ENCODE results near the gene NOTCH3. TPM values are rescaled to one million over a fixed set of nuclear protein-coding genes. Genes with fewer than 3 reads are reported as not detected.

NOTCH3 gene
- total RNA-seq, 2 donors from 2014 or later = 140 to 171 TPM

- 84 to 89% methylated on average over 3 to 7 of the region's 7 CpGs for WGBS, 2 experiments (ENCODE audit: insufficient coverage in 1 of 2, insufficient read length in 1 of 2)
- DNase-seq = no peak
- H3K27me3 Mint-ChIP-seq (ENCODE audit: insufficient read depth) = peaks cover 6% of the 10 kb centered on the region
- H3K36me3 ChIP-seq (ENCODE audit: control insufficient read depth, insufficient read depth, low read length) = no peaks in the 10 kb centered on the region
- H3K4me3 Mint-ChIP-seq = no peak overlapping the region
- H3K27ac Mint-ChIP-seq = no peak overlapping the region
- no peaks in the 10 kb centered on the region for H3K27me3 ChIP-seq (ENCODE audit: control insufficient read depth, insufficient read depth, low read length, poor library complexity, severe bottlenecking)
- no peak overlapping the region for H3K4me3 ChIP-seq (ENCODE audit: low read length)
- H3K9ac ChIP-seq (ENCODE audit: extremely low read depth, low read length, poor library complexity, severe bottlenecking) = no peak overlapping the region
- H3K9me3 ChIP-seq (ENCODE audit: control insufficient read depth, low read length) = no peaks in the 10 kb centered on the region
- peaks cover 8% of the 10 kb centered on the region for H3K4me1 Mint-ChIP-seq
- H3K9me3 Mint-ChIP-seq = no peaks in the 10 kb centered on the region
- H3K27ac ChIP-seq (ENCODE audit: low read depth, low read length) = no peak overlapping the region
- TF ChIP-seq, protein P1, sequence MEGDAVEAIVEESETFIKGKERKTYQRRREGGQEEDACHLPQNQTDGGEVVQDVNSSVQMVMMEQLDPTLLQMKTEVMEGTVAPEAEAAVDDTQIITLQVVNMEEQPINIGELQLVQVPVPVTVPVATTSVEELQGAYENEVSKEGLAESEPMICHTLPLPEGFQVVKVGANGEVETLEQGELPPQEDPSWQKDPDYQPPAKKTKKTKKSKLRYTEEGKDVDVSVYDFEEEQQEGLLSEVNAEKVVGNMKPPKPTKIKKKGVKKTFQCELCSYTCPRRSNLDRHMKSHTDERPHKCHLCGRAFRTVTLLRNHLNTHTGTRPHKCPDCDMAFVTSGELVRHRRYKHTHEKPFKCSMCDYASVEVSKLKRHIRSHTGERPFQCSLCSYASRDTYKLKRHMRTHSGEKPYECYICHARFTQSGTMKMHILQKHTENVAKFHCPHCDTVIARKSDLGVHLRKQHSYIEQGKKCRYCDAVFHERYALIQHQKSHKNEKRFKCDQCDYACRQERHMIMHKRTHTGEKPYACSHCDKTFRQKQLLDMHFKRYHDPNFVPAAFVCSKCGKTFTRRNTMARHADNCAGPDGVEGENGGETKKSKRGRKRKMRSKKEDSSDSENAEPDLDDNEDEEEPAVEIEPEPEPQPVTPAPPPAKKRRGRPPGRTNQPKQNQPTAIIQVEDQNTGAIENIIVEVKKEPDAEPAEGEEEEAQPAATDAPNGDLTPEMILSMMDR (conservative IDR thresholded peaks at IDR 0.05) = no peak
- H3K36me3 Mint-ChIP-seq (ENCODE audit: low read depth) = no peaks in the 10 kb centered on the region
- no peaks in the 10 kb centered on the region for H3K4me1 ChIP-seq (ENCODE audit: control insufficient read depth, insufficient read depth, low read length)
Observed at GRCh38 chr19:15216363-15216762, 15.6 kb upstream of the NOTCH3 start.

DNA sequence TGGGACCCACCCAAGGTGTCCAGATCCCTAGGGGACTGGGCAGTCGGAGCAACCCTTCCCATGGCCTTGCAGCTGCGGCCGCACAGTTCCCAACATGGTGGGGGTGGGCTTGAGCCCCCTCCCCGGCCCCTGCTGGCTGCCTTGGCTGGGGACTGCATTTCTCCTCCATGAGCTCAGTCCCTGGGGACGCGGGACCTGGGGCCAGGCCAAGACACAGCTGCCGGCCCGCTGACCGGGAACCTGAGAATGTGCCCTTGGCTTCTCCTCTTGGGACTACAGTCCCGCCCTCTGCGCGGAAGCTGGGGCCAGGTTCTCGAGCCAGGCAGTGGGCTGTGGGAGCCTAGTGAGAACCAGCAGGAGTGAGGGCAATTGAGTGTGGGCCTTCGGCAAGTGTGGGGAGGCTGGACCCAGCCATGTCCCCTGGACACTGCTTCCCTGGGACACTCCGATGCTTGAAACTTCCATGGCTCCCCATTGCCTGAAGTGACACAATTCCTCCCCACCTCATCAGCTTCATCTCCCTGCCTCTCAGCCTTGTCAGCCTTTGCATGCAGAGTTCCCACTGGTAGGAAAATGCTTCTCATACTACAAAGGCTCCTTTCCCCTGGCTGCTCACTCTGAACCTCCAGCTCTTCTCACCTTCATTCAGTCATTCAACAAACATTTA is 13.1 kb upstream of the NOTCH3 start:
- Histone ChIP-seq H3K9me3 (ENCODE audit: control insufficient read depth, low read length) (no peaks in the 10 kb centered on the region), H3K27ac (ENCODE audit: low read depth, low read length) (peak overlapping the region; percentile 32), H3K36me3 (ENCODE audit: control insufficient read depth, insufficient read depth, low read length) (no peaks in the 10 kb centered on the region), H3K4me3 (ENCODE audit: low read length) (no peak overlapping the region), H3K27me3 (ENCODE audit: control insufficient read depth, insufficient read depth, low read length, poor library complexity, severe bottlenecking) (no peaks in the 10 kb centered on the region), H3K9ac (ENCODE audit: extremely low read depth, low read length, poor library complexity, severe bottlenecking) (no peak overlapping the region), H3K4me1 (ENCODE audit: control insufficient read depth, insufficient read depth, low read length) (no peaks in the 10 kb centered on the region)
- TF ChIP-seq, protein P1 (conservative IDR thresholded peaks at IDR 0.05) = no peak
- no peak overlapping the region for H3K4me3 Mint-ChIP-seq
- WGBS, 2 experiments (ENCODE audit: insufficient coverage in 1 of 2, insufficient read length in 1 of 2) = 92 to 100% methylated on average over 4 to 15 of the region's 15 CpGs
- peaks cover 6% of the 10 kb centered on the region for H3K27me3 Mint-ChIP-seq (ENCODE audit: insufficient read depth)
- H3K27ac Mint-ChIP-seq = no peak overlapping the region
- no peaks in the 10 kb centered on the region for H3K9me3 Mint-ChIP-seq
- DNase-seq = no peak
- H3K36me3 Mint-ChIP-seq (ENCODE audit: low read depth) = no peaks in the 10 kb centered on the region
- peaks cover 6% of the 10 kb centered on the region for H3K4me1 Mint-ChIP-seq

DNA sequence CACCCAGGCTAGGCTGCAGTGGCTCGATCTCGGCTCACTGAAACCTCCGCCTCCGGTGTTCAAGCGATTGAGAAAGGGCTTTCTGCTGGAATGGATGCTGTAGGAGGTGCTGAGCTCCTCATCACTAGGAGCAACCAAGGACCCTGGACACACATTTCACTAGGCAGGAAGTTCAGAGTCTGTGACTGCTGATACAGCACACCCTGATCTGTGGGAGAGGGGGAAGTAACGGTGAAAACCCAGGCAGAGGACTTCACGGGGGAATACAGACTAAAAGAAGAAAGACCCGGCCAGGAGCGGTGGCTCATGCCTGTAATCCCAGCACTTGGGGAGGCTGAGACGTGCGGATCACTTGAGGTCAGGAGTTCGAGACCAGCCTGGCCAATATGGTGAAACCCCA is 11.9 kb upstream of the NOTCH3 start:
- TF ChIP-seq, protein P1 (conservative IDR thresholded peaks at IDR 0.05) = no peak
- Histone ChIP-seq H3K4me3 (ENCODE audit: low read length) (no peak overlapping the region), H3K9ac (ENCODE audit: extremely low read depth, low read length, poor library complexity, severe bottlenecking) (no peak overlapping the region), H3K4me1 (ENCODE audit: control insufficient read depth, insufficient read depth, low read length) (no peaks in the 10 kb centered on the region), H3K36me3 (ENCODE audit: control insufficient read depth, insufficient read depth, low read length) (no peaks in the 10 kb centered on the region), H3K9me3 (ENCODE audit: control insufficient read depth, low read length) (no peaks in the 10 kb centered on the region), H3K27ac (ENCODE audit: low read depth, low read length) (no peak overlapping the region), H3K27me3 (ENCODE audit: control insufficient read depth, insufficient read depth, low read length, poor library complexity, severe bottlenecking) (no peaks in the 10 kb centered on the region)
- whole genome bisulfite sequencing, 2 experiments (ENCODE audit: insufficient coverage in 1 of 2, insufficient read length in 1 of 2) = 94 to 98% methylated on average over 9 to 12 of the region's 12 CpGs
- no peak overlapping the region for H3K4me3 Mint-ChIP-seq
- no peaks in the 10 kb centered on the region for H3K9me3 Mint-ChIP-seq
- H3K27me3 Mint-ChIP-seq (ENCODE audit: insufficient read depth) = peaks cover 6% of the 10 kb centered on the region
- no peak for DNase-seq
- H3K27ac Mint-ChIP-seq = no peak overlapping the region
- peaks cover 1% of the 10 kb centered on the region for H3K4me1 Mint-ChIP-seq
- no peaks in the 10 kb centered on the region for H3K36me3 Mint-ChIP-seq (ENCODE audit: low read depth)
